ENCODE data around the gene PLEKHH3. TPM values are rescaled to one million over a fixed set of nuclear protein-coding genes. Genes with fewer than 3 reads are reported as not detected.
A peak's percentile ranks its signal among the peaks of the same experiment; 100 is the strongest.

The PLEKHH3 gene
- total and polyA plus RNA-seq, 2 of the 4 experiments (the other 2 are of a cell fraction) = 2.9 to 10.5 TPM

- ChIA-PET POLR2A (ENCODE audit: unreplicated experiment) (no interaction called here), CTCF (interaction anchor here (0.6 kb wide), 3 partner anchors 27 to 819 kb away, joined by 3 read pairs; no protein-coding TSS in a partner anchor)
- H4K91ac ChIP-seq (ENCODE audit: insufficient read depth, low read depth, low read length) = peak overlapping the region; percentile 18
- H3K4me3 ChIP-seq (ENCODE audit: insufficient read depth, low read depth, low read length) = peak overlapping the region; percentile 82
- peak overlapping the region; percentile 17; the same call in 1 of the 2 replicates for H2BK120ac ChIP-seq (ENCODE audit: low read depth, low read length)
- H4K8ac ChIP-seq (ENCODE audit: low read depth in 2 of 2, low read length in 2 of 2) = no peak overlapping the region; a peak in 1 of 4 replicates
- TF ChIP-seq MXI1 (IDR thresholded peaks at IDR 0.05; ENCODE audit: borderline replicate concordance, low read depth, low read length) (peak; percentile 63), RFX5 (IDR thresholded peaks at IDR 0.05; ENCODE audit: low read depth, low read length) (no peak), RCOR1 (IDR thresholded peaks at IDR 0.05; ENCODE audit: insufficient replicate concordance, low read length) (peak; percentile 10), MAZ (IDR thresholded peaks at IDR 0.05; ENCODE audit: borderline replicate concordance, low read depth, low read length) (peak; percentile 46; the same call in 1 of the 2 replicates), USF2 (IDR thresholded peaks at IDR 0.05; ENCODE audit: low read depth, low read length) (no peak)
- H2BK5ac ChIP-seq (ENCODE audit: low read depth, low read length, poor library complexity, severe bottlenecking) = peak overlapping the region; percentile 83
- peaks cover 34% of the 10 kb centered on the region for H3K4me1 ChIP-seq (ENCODE audit: control insufficient read depth, insufficient read depth, low read length)
- dilution Hi-C loops (cut with HindIII; ENCODE audit: low sequenced_read_pairs, unreplicated experiment) (no loop called here), intact Hi-C loops (cut with micrococcal nuclease) (no loop called here), in situ Hi-C loops (cut with MboI; ENCODE audit: low sequenced_read_pairs) (loop anchor here (25.0 kb wide), 1 partner anchor 636 kb away; no protein-coding TSS in a partner anchor)
- BruUV-seq (replicated peaks) = no TSS peak
- H3K18ac ChIP-seq (ENCODE audit: low read depth, low read length) = no peak overlapping the region; the same call in 1 of the 2 replicates
- peak overlapping the region; percentile 71 for H2AK9ac ChIP-seq (replicated peaks; ENCODE audit: low read depth, low read length, poor library complexity)
- H3K79me1 ChIP-seq (ENCODE audit: low read depth in 1 of 2, low read length in 2 of 2) = peaks cover 12 to 72% of the 10 kb centered on the region in 2 experiments; a peak in 3 of 4 replicates
- DNase-seq = peak; percentile 45
- peak overlapping the region; percentile 94 for H3K23ac ChIP-seq (ENCODE audit: low read depth, low read length)
- H4K5ac ChIP-seq (ENCODE audit: low read depth, low read length) = no peak overlapping the region
- H3K36me3 ChIP-seq (ENCODE audit: control insufficient read depth, insufficient read depth, low read length) = peaks cover 24% of the 10 kb centered on the region; the same call in 1 of the 2 replicates
- peak overlapping the region; percentile 78 for H3K4ac ChIP-seq (ENCODE audit: low read depth, low read length)
- H3K9me1 ChIP-seq (ENCODE audit: insufficient read depth, low read length) = peaks cover 12% of the 10 kb centered on the region
- peak overlapping the region; percentile 81 for H3K9ac ChIP-seq (ENCODE audit: low read depth, low read length)
- peak overlapping the region; percentile 79 for H3K4me2 ChIP-seq (ENCODE audit: low read depth, low read length)
- peak overlapping the region; percentile 74 for H2AK5ac ChIP-seq (ENCODE audit: low read depth, low read length)
- H2AFZ ChIP-seq (replicated peaks; ENCODE audit: low read length, poor library complexity) = peak overlapping the region; percentile 92
- ATAC-seq (ENCODE audit: low read depth) = 0 out of 2 replicates have a peak, but pooled peaks have one; percentile 0
- H3K14ac ChIP-seq (replicated peaks; ENCODE audit: low read depth, low read length) = peak overlapping the region; percentile 83
- WGBS, 2 experiments (ENCODE audit: extremely low coverage in 2 of 2, insufficient read length in 1 of 2) = 1% methylated on average over 24 of the region's 43 CpGs; no CpG with 5 or more reads in 1 of the 2 experiments
- H3K27me3 ChIP-seq (ENCODE audit: control insufficient read depth, insufficient read depth, low read length) = no peaks in the 10 kb centered on the region
- H4K20me1 ChIP-seq (ENCODE audit: insufficient read depth, low read length) = peaks cover 34% of the 10 kb centered on the region
- H3K9me3 ChIP-seq (ENCODE audit: control insufficient read depth, insufficient read depth, low read length) = no peaks in the 10 kb centered on the region
- no peak overlapping the region for H2BK20ac ChIP-seq (ENCODE audit: low read depth, low read length)
- peak overlapping the region; percentile 79; the same call in 1 of the 2 replicates for H3K56ac ChIP-seq (ENCODE audit: extremely low read depth, insufficient read depth, low read length)
- H2BK15ac ChIP-seq (ENCODE audit: low read depth, low read length) = no peak overlapping the region
- peak overlapping the region; percentile 90 for H3K27ac ChIP-seq (ENCODE audit: insufficient read depth, low read length)
Measured at GRCh38 chr17:42675965-42676423, 800 bp downstream of the PLEKHH3 start.
